ENCODE data around the gene TTC13. TPM values are rescaled to one million over a fixed set of nuclear protein-coding genes. Genes with fewer than 3 reads are reported as not detected.

The TTC13 gene
- total and polyA plus RNA-seq, 4 experiments from 2014 or later = 11.7 to 54.5 (median 28.6) TPM

GRCh38 chr1:230901671-230902070 lies 77.0 kb downstream of the TTC13 start:
- Histone ChIP-seq H3K9me3 (ENCODE audit: control insufficient read depth in 1 of 2, low read length in 2 of 2) (no peaks in the 10 kb centered on the region), H3K27me3 (ENCODE audit: insufficient read depth, low read length) (no peaks in the 10 kb centered on the region), H3K4me1 (ENCODE audit: insufficient read depth, low read length) (no peaks in the 10 kb centered on the region), H3K4me3 (ENCODE audit: low read length in 2 of 2) (no peak overlapping the region), H3K27ac (ENCODE audit: low read depth, low read length) (no peak overlapping the region), H3K36me3 (ENCODE audit: insufficient read depth, low read length) (peaks cover 20% of the 10 kb centered on the region)
- peak overlapping the region in 2 of 7 donors; percentile 43 to 45 for H3K27ac Mint-ChIP-seq
- DNase-seq = no peak
- peaks cover 23 to 48% of the 10 kb centered on the region in 2 donors for H3K36me3 Mint-ChIP-seq
- CTCF ChIA-PET (ENCODE audit: partially characterized antibody) = interaction anchor here (1.0 kb wide), 1 partner anchor 15 kb away, joined by 3 read pairs; no protein-coding TSS in a partner anchor
- H3K9me3 Mint-ChIP-seq = no peaks in the 10 kb centered on the region
- H3K4me1 Mint-ChIP-seq = peaks cover 0 to 1% (median 0%) of the 10 kb centered on the region in 4 donors
- no peak overlapping the region for H3K4me3 Mint-ChIP-seq
- POLR2A ChIA-PET (ENCODE audit: partially characterized antibody) = no interaction called here
- H3K27me3 Mint-ChIP-seq = no peaks in the 10 kb centered on the region
- intact Hi-C loops (cut with micrococcal nuclease) = no loop called here

- POLR2A ChIA-PET (ENCODE audit: partially characterized antibody) = no interaction called here
- H3K27me3 Mint-ChIP-seq = no peaks in the 10 kb centered on the region
- H3K27me3 ChIP-seq (ENCODE audit: insufficient read depth, low read length) = no peaks in the 10 kb centered on the region
- intact Hi-C loops (cut with micrococcal nuclease) = no loop called here
- peaks cover 0 to 1% (median 0%) of the 10 kb centered on the region in 4 donors for H3K4me1 Mint-ChIP-seq
- no peaks in the 10 kb centered on the region for H3K9me3 ChIP-seq (ENCODE audit: control insufficient read depth in 1 of 2, low read length in 2 of 2)
- H3K27ac ChIP-seq (ENCODE audit: low read depth, low read length) = no peak overlapping the region
- peaks cover 17 to 42% of the 10 kb centered on the region in 2 donors for H3K36me3 Mint-ChIP-seq
- no peaks in the 10 kb centered on the region for H3K9me3 Mint-ChIP-seq
- DNase-seq = no peak
- no peak overlapping the region for H3K4me3 ChIP-seq (ENCODE audit: low read length in 2 of 2)
- CTCF ChIA-PET (ENCODE audit: partially characterized antibody) = no interaction called here
- H3K4me1 ChIP-seq (ENCODE audit: insufficient read depth, low read length) = no peaks in the 10 kb centered on the region
- H3K27ac Mint-ChIP-seq = no peak overlapping the region
- peaks cover 13% of the 10 kb centered on the region for H3K36me3 ChIP-seq (ENCODE audit: insufficient read depth, low read length)
- no peak overlapping the region for H3K4me3 Mint-ChIP-seq
Observed at GRCh38 chr1:230900984-230901383, 77.7 kb downstream of the TTC13 start.

GRCh38 chr1:230899841-230900251 lies 78.8 kb downstream of the TTC13 start:
- H3K27ac Mint-ChIP-seq = peak overlapping the region in 1 of 7 donors; percentile 42
- H3K27me3 Mint-ChIP-seq = no peaks in the 10 kb centered on the region
- no peak for DNase-seq
- no peaks in the 10 kb centered on the region for H3K9me3 Mint-ChIP-seq
- no peak overlapping the region for H3K27ac ChIP-seq (ENCODE audit: low read depth, low read length)
- peaks cover 0 to 1% (median 0%) of the 10 kb centered on the region in 4 donors for H3K4me1 Mint-ChIP-seq
- H3K4me1 ChIP-seq (ENCODE audit: insufficient read depth, low read length) = no peaks in the 10 kb centered on the region
- no peak overlapping the region for H3K4me3 ChIP-seq (ENCODE audit: low read length in 2 of 2)
- H3K27me3 ChIP-seq (ENCODE audit: insufficient read depth, low read length) = no peaks in the 10 kb centered on the region
- H3K36me3 ChIP-seq (ENCODE audit: insufficient read depth, low read length) = peaks cover 4% of the 10 kb centered on the region
- intact Hi-C loops (cut with micrococcal nuclease) = no loop called here
- no peak overlapping the region for H3K4me3 Mint-ChIP-seq
- H3K36me3 Mint-ChIP-seq = peaks cover 11 to 31% of the 10 kb centered on the region in 2 donors
- ChIA-PET CTCF (ENCODE audit: partially characterized antibody) (interaction anchor here (1.0 kb wide), 1 partner anchor 12 kb away, joined by 3 read pairs; no protein-coding TSS in a partner anchor), POLR2A (ENCODE audit: partially characterized antibody) (no interaction called here)
- H3K9me3 ChIP-seq (ENCODE audit: control insufficient read depth in 1 of 2, low read length in 2 of 2) = no peaks in the 10 kb centered on the region

- CTCF ChIA-PET (ENCODE audit: partially characterized antibody) = no interaction called here
- POLR2A ChIA-PET (ENCODE audit: partially characterized antibody) = no interaction called here
- peak overlapping the region in 2 of 7 donors; percentile 8 to 38 for H3K27ac Mint-ChIP-seq
Observed at GRCh38 chr1:230898748-230899147, 79.9 kb downstream of the TTC13 start.

GRCh38 chr1:230898144-230898543 lies 80.5 kb downstream of the TTC13 start:
- ChIA-PET CTCF (ENCODE audit: partially characterized antibody) (no interaction called here), POLR2A (ENCODE audit: partially characterized antibody) (no interaction called here)
- Histone ChIP-seq H3K36me3 (ENCODE audit: insufficient read depth, low read length) (no peaks in the 10 kb centered on the region), H3K4me1 (ENCODE audit: insufficient read depth, low read length) (no peaks in the 10 kb centered on the region), H3K27me3 (ENCODE audit: insufficient read depth, low read length) (no peaks in the 10 kb centered on the region), H3K4me3 (ENCODE audit: low read length in 2 of 2) (no peak overlapping the region), H3K27ac (ENCODE audit: low read depth, low read length) (no peak overlapping the region), H3K9me3 (ENCODE audit: control insufficient read depth in 1 of 2, low read length in 2 of 2) (no peaks in the 10 kb centered on the region)
- intact Hi-C loops (cut with micrococcal nuclease) = no loop called here
- H3K9me3 Mint-ChIP-seq = no peaks in the 10 kb centered on the region
- H3K4me3 Mint-ChIP-seq = no peak overlapping the region
- H3K4me1 Mint-ChIP-seq = peaks cover 0 to 1% (median 0%) of the 10 kb centered on the region in 4 donors
- peaks cover 6 to 17% of the 10 kb centered on the region in 2 donors for H3K36me3 Mint-ChIP-seq
- H3K27ac Mint-ChIP-seq = no peak overlapping the region
- DNase-seq = no peak
- H3K27me3 Mint-ChIP-seq = no peaks in the 10 kb centered on the region

More at GRCh38 chr1:230898748-230899147, 79.9 kb downstream of the TTC13 start:
- Mint-ChIP-seq H3K36me3 (peaks cover 9 to 23% of the 10 kb centered on the region in 2 donors), H3K4me1 (peaks cover 0 to 1% (median 0%) of the 10 kb centered on the region in 4 donors), H3K4me3 (no peak overlapping the region), H3K27me3 (no peaks in the 10 kb centered on the region), H3K9me3 (no peaks in the 10 kb centered on the region)
- intact Hi-C loops (cut with micrococcal nuclease) = no loop called here
- no peak for DNase-seq
- no peaks in the 10 kb centered on the region for H3K36me3 ChIP-seq (ENCODE audit: insufficient read depth, low read length)
- no peak overlapping the region for H3K27ac ChIP-seq (ENCODE audit: low read depth, low read length)
- H3K27me3 ChIP-seq (ENCODE audit: insufficient read depth, low read length) = no peaks in the 10 kb centered on the region
- no peaks in the 10 kb centered on the region for H3K9me3 ChIP-seq (ENCODE audit: control insufficient read depth in 1 of 2, low read length in 2 of 2)
- no peak overlapping the region for H3K4me3 ChIP-seq (ENCODE audit: low read length in 2 of 2)
- no peaks in the 10 kb centered on the region for H3K4me1 ChIP-seq (ENCODE audit: insufficient read depth, low read length)

- peaks cover 3 to 4% of the 10 kb centered on the region in 2 donors for H3K27me3 Mint-ChIP-seq
- H3K9me3 Mint-ChIP-seq = no peaks in the 10 kb centered on the region
- Histone ChIP-seq H3K4me1 (ENCODE audit: insufficient read depth, low read length) (no peaks in the 10 kb centered on the region), H3K27ac (ENCODE audit: low read depth, low read length) (no peak overlapping the region), H3K27me3 (ENCODE audit: insufficient read depth, low read length) (no peaks in the 10 kb centered on the region), H3K4me3 (ENCODE audit: low read length in 2 of 2) (no peak overlapping the region), H3K36me3 (ENCODE audit: insufficient read depth, low read length) (no peaks in the 10 kb centered on the region), H3K9me3 (ENCODE audit: control insufficient read depth in 1 of 2, low read length in 2 of 2) (no peaks in the 10 kb centered on the region)
- peaks cover 0 to 1% (median 0%) of the 10 kb centered on the region in 4 donors for H3K4me1 Mint-ChIP-seq
- H3K27ac Mint-ChIP-seq = peak overlapping the region in 1 of 7 donors; percentile 57
- intact Hi-C loops (cut with micrococcal nuclease) = no loop called here
- POLR2A ChIA-PET (ENCODE audit: partially characterized antibody) = no interaction called here
- H3K36me3 Mint-ChIP-seq = peaks cover 6 to 14% of the 10 kb centered on the region in 2 donors
- H3K4me3 Mint-ChIP-seq = no peak overlapping the region
- CTCF ChIA-PET (ENCODE audit: partially characterized antibody) = interaction anchor here (0.6 to 0.9 kb wide), 2 partner anchors 9 to 314 kb away, joined by 3 to 4 read pairs; no protein-coding TSS in a partner anchor
- no peak for DNase-seq
Observed at GRCh38 chr1:230896779-230897178, 81.9 kb downstream of the TTC13 start.

GRCh38 chr1:230895452-230895851 lies 83.2 kb downstream of the TTC13 start:
- H3K27ac Mint-ChIP-seq = no peak overlapping the region
- CTCF ChIA-PET (ENCODE audit: partially characterized antibody) = no interaction called here
- peaks cover 0 to 5% of the 10 kb centered on the region in 2 donors for H3K36me3 Mint-ChIP-seq
- Histone ChIP-seq H3K27me3 (ENCODE audit: insufficient read depth, low read length) (no peaks in the 10 kb centered on the region), H3K4me1 (ENCODE audit: insufficient read depth, low read length) (no peaks in the 10 kb centered on the region), H3K36me3 (ENCODE audit: insufficient read depth, low read length) (no peaks in the 10 kb centered on the region), H3K9me3 (ENCODE audit: control insufficient read depth in 1 of 2, low read length in 2 of 2) (no peaks in the 10 kb centered on the region), H3K4me3 (ENCODE audit: low read length in 2 of 2) (no peak overlapping the region), H3K27ac (ENCODE audit: low read depth, low read length) (no peak overlapping the region)
- peaks cover 3 to 4% of the 10 kb centered on the region in 2 donors for H3K27me3 Mint-ChIP-seq
- no peak for DNase-seq
- no peak overlapping the region for H3K4me3 Mint-ChIP-seq
- intact Hi-C loops (cut with micrococcal nuclease) = no loop called here
- POLR2A ChIA-PET (ENCODE audit: partially characterized antibody) = no interaction called here
- H3K4me1 Mint-ChIP-seq = no peaks in the 10 kb centered on the region
- no peaks in the 10 kb centered on the region for H3K9me3 Mint-ChIP-seq

All from CD4-positive, alpha-beta memory T cell (primary cell).